Amniotic epithelial cell (primary cell): ENCODE results near the gene P2RX6.

Source experiments
- DNase-seq: peaks from one replicate; pipeline ENCODE4 v3.0.0-alpha.2; 2010; ENCODE audit warnings: low read depth

The P2RX6 gene

DNA sequence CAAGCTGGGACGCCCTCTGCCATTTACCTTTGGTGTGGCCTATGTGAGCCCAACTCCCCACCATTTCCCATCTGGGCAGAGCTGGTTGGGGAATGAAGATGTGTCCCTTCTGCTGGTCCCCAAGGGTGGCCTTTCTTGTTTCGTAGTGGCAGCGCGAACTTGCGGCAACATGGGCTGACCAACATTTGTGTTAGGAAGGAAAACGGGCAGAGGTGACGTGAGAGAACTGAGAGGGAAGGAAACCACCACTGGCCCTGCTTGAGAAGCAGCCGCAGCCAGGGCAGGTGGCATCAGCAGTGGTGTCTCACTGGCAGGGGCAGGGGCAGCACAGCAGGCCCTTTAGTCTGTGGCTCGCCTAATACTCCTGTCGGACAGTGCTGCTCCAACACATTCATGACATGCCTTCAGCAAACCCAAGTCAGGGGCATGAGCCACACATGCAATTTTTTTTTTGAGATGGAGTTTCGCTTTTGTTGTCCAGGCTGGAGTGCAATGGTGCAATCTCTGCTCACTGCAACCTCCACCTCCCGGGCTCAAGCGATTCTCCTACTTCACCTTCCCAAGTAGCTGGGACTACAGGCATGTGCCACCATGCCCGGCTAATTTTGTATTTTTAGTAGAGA, 60.7 kb downstream of the P2RX6 start:
- no peak for DNase-seq

GRCh38 chr22:21076912-21077625, 62.1 kb downstream of the P2RX6 start:
- DNase-seq, result no peak
